Psoas muscle (tissue), 8 donors: ENCODE measurements around the gene POU2AF2. TPM values are rescaled to one million over a fixed set of nuclear protein-coding genes. Genes with fewer than 3 reads are reported as not detected.

Experiments used
- ATAC-seq, 4 donors: fragments of 200-7000 bp; cut with Tn5 transposase; one replicate each; pipeline ENCODE4 v1.9.1; 2020; ENCODE audit warnings: moderate library complexity in 3 of 4, mild to moderate bottlenecking in 2 of 4
- DNase-seq, 2 donors: peaks; one replicate each; pipeline ENCODE4 v3.0.0-alpha.2; 2020
- H3K27ac ChIP-seq: fragments of 200-600 bp; one replicate; pipeline ENCODE4 v1.8.0; 2022
- H3K27me3 ChIP-seq, 3 donors: fragments of 200-600 bp in 1 of 3; one replicate each; pipeline versions ENCODE4 v1.6.1 to v1.8.0; 2013 to 2022; ENCODE audit warnings: low read length in 2 of 3, mild to moderate bottlenecking in 2 of 3, moderate library complexity in 1 of 3; ENCODE audit not compliant: insufficient read depth in 3 of 3
- H3K36me3 ChIP-seq, 2 donors: fragments of 200-600 bp in 1 of 2; one replicate each; pipeline versions ENCODE4 v1.6.1 to v1.8.0; 2013 to 2022; ENCODE audit warnings: low read depth in 1 of 2, mild to moderate bottlenecking in 1 of 2, moderate library complexity in 1 of 2; ENCODE audit not compliant: insufficient read depth in 1 of 2
- H3K4me1 ChIP-seq: fragments of 200-600 bp; one replicate; pipeline ENCODE4 v1.8.0; 2022
- H3K4me3 ChIP-seq: fragments of 200-600 bp; one replicate; pipeline ENCODE4 v1.8.0; 2022; ENCODE audit warnings: mild to moderate bottlenecking
- H3K9me3 ChIP-seq: fragments of 200-600 bp; one replicate; pipeline ENCODE4 v1.8.0; 2022
- WGBS, 3 donors: extraction: QIAGEN DNeasy Blood & Tissue Kit; methylation state at CpG; one replicate each; pipeline versions ENCODE4 v1.1.6 to v1.1.7; 2013; 5-methylcytosine and 5-hydroxymethylcytosine counted together
- intact Hi-C, 2 donors: fragments of 100-400 bp; cut with DNase I; formaldehyde crosslinking; loops; one replicate each; pipeline versions ENCODE4 v1.11.0 to v1.14.2; 2022
- polyA plus RNA-seq, 3 donors: library from polyadenylated mRNA; stranded (reverse); fragments of 200-250 nt; gene quantifications; one replicate each; pipeline ENCODE4 v1.2.3, GENCODE V29; 2013
- total RNA-seq, 4 donors: library from RNA; stranded (reverse); fragmentation: NEBNext Ultra II Directional in 2 of 4; extraction: Animal tissue kit (Norgen Biotek cat#: 25700) in 2 of 4; gene quantifications; one replicate each; pipeline versions ENCODE4 v1.2.1 to v1.2.4, GENCODE V29; 2021 to 2023
- TF ChIP-seq, protein P1 (sequence below): fragments of 200-600 bp; IDR thresholded peaks from one replicate; pipeline ENCODE4 v1.8.0; 2022; ENCODE audit warnings: antibody characterized with exemption
- donor health status: healthy with polysubstance abuse.
- donor health status: DM: no; HTN: no; CAD: no; lungs with moderate emphysema.
- donor health status: Bipolar disorder and iron deficiency.
- donor health status: healthy.
- donor health status: DM: yes; HTN: yes; CAD: no.
- donor health status: DM: no; HTN: no; CAD: no.
- donor health status: DM: no; HTN: no; CAD: no.
- donor health status: DM: yes; HTN: yes; CAD: no.

Gene POU2AF2
- total and polyA plus RNA-seq, 7 donors = 0.30 to 3.0 (median 0.98) TPM

DNA sequence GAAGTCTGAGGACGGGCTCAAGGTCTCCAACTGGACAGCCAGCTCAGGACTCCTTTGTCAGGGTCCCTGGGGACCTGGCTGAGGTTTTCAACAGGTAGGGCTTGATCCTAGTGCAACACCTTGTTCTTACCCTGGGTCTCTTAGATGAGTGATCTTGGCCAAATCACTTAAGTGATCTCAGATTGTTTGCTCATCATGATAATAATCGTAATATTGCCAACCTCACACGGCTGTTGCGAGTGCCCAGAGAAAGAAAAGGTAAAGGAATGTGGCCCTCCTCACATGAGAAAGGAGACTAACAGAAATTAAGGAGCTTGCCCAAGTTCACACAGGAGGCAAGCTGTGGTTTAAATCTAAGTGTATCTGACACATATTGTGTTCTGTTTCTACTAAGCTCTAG, 81.3 kb downstream of the POU2AF2 start:
- intact Hi-C loops = no loop called here
- ATAC-seq = no peak

DNA sequence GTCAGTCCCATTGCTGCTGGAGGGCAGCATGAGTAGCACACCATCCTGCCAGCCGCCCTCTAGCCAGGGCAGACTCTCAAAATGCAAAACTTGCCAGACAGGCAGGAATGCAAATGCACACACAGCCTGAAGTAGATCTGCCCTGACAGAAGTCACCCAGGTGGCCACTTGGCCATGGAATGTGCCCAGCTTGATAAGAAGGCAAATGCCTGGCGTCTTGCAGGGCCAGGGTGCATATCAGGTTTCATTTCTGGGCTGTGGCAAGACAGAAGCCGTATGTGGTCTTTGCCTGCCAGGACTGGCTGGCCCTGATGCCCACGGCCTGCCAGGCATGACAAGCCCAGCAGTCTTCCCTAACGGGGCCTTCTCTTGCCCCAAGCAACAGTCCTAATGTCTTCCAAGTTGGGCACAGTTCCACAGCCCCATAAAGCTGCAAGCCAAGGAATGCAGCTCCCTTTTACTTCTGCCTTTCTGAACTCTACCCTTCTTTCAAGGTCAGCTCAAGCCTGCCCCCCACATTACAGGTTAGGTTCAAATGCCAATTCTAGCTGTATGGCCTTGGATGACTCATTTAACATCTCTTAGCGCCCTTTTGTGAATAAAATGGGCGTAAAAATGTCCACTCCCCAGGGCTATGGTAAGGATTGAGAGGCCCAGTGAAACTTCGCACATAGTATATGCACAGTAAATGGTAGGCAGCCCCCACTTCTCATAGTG, 82.5 kb downstream of the POU2AF2 start:
- Histone ChIP-seq H3K36me3 (no peaks in the 10 kb centered on the region), H3K9me3 (no peaks in the 10 kb centered on the region), H3K4me1 (peaks cover 26% of the 10 kb centered on the region), H3K27me3 (no peaks in the 10 kb centered on the region), H3K4me3 (no peak overlapping the region), H3K27ac (peak overlapping the region; percentile 71)
- DNase-seq = peak; percentile 25 to 78
- TF ChIP-seq, protein P1, sequence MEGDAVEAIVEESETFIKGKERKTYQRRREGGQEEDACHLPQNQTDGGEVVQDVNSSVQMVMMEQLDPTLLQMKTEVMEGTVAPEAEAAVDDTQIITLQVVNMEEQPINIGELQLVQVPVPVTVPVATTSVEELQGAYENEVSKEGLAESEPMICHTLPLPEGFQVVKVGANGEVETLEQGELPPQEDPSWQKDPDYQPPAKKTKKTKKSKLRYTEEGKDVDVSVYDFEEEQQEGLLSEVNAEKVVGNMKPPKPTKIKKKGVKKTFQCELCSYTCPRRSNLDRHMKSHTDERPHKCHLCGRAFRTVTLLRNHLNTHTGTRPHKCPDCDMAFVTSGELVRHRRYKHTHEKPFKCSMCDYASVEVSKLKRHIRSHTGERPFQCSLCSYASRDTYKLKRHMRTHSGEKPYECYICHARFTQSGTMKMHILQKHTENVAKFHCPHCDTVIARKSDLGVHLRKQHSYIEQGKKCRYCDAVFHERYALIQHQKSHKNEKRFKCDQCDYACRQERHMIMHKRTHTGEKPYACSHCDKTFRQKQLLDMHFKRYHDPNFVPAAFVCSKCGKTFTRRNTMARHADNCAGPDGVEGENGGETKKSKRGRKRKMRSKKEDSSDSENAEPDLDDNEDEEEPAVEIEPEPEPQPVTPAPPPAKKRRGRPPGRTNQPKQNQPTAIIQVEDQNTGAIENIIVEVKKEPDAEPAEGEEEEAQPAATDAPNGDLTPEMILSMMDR = no peak
- intact Hi-C loops = no loop called here
- WGBS, 3 donors = 43 to 51% (median 43%) methylated on average over 8 of the region's 8 CpGs
- peak; percentile 79 to 94 (median 92) for ATAC-seq

More for the DNA sequence above, 81.3 kb downstream of the POU2AF2 start:
- Histone ChIP-seq H3K4me3 (no peak overlapping the region), H3K36me3 (no peaks in the 10 kb centered on the region), H3K27me3 (no peaks in the 10 kb centered on the region), H3K27ac (no peak overlapping the region), H3K9me3 (no peaks in the 10 kb centered on the region), H3K4me1 (peaks cover 26% of the 10 kb centered on the region)
- no peak for DNase-seq
- TF ChIP-seq, protein P1 = no peak
- 82 to 100% (median 92%) methylated on average over 4 of the region's 4 CpGs for WGBS, 3 donors

DNA sequence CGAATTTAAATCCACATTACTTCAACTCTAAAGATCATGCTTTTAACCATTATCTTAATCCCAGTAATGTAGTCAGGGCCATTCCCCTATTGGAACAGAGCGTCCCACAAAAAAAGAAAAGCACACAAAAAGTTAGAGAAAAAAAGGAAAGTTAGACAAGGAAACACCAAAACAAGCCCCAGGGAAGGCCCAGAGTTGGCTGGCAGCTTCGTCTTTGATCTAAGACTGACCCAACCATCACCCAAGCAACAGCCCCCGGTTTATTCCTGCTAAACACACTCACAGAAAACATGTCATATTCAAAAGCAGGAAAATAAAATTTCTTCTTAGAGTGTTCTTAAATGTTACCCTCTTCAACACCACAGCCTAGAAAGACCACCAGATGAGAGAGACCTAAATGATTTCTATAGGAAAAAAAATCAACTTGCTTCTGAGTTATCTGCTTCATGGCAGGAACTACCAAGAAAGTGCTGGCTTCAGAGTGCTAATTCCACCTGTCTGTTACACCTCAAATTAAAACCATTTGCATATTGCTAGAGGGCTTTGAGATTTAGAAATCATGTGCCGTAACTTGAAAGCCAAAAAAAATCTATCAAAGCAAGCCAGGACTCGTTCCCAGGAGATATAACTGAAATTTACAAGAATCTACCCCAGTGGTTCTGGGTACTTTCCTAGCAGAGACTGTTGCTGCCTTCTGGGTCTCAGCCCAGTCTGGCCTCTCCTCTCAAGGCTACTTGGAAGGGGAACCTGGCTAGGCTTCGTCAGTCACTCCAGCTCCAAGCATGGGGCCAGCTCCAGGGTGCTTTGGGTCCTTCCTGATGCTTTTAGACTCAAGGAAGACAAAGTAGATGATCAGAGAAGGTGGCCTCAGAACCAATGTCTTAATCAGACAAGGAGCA, 84.0 kb downstream of the POU2AF2 start:
- intact Hi-C loops = loop anchor here in 1 of 2 donors (10.0 kb wide), 1 partner anchor 45 kb away; no protein-coding TSS in a partner anchor
- no peaks in the 10 kb centered on the region for H3K9me3 ChIP-seq
- TF ChIP-seq, protein P1 = no peak
- ATAC-seq = peak in 2 of 4 donors; percentile 31 to 53
- WGBS, 3 donors = 65 to 83% (median 71%) methylated on average over 7 of the region's 7 CpGs
- H3K36me3 ChIP-seq = no peaks in the 10 kb centered on the region
- no peak overlapping the region for H3K4me3 ChIP-seq
- peak; percentile 58 to 82 for DNase-seq
- no peaks in the 10 kb centered on the region for H3K27me3 ChIP-seq
- no peak overlapping the region for H3K27ac ChIP-seq
- H3K4me1 ChIP-seq = peaks cover 26% of the 10 kb centered on the region

DNA sequence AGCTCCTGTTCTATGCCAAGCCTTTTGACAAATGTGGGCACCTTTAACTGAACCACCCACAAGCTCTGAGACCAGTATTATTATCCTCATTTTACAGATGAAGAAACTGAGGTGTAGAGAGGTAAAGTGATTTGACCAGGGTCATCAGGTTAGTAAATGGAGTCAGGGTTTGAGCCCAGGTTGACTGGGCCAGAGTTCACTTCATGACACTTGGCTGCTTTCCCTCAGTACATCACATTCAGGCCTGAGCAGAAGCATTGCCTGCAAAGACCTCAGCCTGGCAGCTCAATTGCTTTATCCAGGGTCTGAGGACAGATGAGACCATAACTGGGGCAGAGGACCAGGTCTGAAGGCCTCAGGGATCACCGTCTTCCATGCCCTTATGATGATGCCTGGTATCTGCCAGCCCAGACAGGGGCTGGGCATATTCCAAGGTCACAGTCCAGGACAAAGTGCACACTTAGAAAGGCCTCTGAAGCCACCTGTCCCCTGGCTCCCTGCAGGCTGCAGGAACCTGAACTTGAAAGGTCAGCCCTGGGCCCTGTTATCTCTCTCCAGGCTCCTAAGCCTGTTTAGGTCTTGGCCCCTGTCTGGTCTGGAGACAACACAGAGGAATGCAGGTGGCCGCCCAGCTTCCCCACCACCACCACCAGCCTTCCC, 84.8 kb downstream of the POU2AF2 start:
- no peak for ATAC-seq
- peaks cover 26% of the 10 kb centered on the region for H3K4me1 ChIP-seq
- no peak overlapping the region for H3K4me3 ChIP-seq
- H3K9me3 ChIP-seq = no peaks in the 10 kb centered on the region
- TF ChIP-seq, protein P1 = no peak
- H3K27ac ChIP-seq = no peak overlapping the region
- 57 to 86% (median 68%) methylated on average over 2 of the region's 2 CpGs for WGBS, 3 donors
- intact Hi-C loops = loop anchor here in 1 of 2 donors (10.0 kb wide), 1 partner anchor 46 kb away; no protein-coding TSS in a partner anchor
- no peaks in the 10 kb centered on the region for H3K36me3 ChIP-seq
- DNase-seq = no peak
- no peaks in the 10 kb centered on the region for H3K27me3 ChIP-seq
